ENCODE measurements around the gene MAEA.
"Not testable (repeated sequence)": the region's sequence is repeated elsewhere in the genome, so short reads cannot be mapped to it uniquely, and the experiment has no call there.

MAEA gene

DNA sequence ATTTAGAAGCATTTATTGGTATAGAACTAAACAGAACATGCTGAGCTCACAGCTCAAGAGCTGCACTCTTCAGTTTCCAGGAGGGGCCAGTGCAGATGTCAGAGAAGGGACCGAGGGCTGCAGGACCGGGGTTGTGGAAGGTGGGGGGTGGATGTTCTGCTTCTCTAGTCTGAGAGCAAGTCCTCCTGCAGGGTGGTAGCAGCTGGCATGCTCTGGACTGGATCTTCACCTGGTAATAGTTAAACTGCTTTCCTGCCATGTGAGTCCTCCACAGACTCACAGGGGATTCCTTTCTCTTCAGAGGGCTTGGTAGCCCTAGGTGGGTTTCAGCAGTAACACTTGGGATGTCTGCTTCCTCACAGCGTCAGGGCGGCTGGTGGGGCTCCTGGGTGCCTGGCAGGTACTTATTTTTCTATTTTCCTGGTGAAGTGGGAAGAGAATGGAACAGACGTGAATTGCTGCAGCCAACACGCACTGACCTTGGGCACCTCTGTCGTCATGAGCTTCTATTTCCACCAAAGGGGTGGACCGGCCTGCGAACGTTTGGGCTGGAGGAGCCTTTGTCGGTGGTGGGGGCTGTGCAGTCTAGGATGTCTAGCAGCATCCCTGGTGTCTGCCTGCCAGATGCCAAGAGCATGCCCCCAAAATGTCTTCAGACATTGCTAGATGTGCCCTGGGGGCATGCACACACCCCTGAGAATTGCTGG lies 2.5 kb downstream of the MAEA start:
- DNase-seq (ENCODE audit: low read depth, low spot score), result no peak
- TF ChIP-seq, protein P1, sequence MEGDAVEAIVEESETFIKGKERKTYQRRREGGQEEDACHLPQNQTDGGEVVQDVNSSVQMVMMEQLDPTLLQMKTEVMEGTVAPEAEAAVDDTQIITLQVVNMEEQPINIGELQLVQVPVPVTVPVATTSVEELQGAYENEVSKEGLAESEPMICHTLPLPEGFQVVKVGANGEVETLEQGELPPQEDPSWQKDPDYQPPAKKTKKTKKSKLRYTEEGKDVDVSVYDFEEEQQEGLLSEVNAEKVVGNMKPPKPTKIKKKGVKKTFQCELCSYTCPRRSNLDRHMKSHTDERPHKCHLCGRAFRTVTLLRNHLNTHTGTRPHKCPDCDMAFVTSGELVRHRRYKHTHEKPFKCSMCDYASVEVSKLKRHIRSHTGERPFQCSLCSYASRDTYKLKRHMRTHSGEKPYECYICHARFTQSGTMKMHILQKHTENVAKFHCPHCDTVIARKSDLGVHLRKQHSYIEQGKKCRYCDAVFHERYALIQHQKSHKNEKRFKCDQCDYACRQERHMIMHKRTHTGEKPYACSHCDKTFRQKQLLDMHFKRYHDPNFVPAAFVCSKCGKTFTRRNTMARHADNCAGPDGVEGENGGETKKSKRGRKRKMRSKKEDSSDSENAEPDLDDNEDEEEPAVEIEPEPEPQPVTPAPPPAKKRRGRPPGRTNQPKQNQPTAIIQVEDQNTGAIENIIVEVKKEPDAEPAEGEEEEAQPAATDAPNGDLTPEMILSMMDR (IDR thresholded peaks at IDR 0.05; ENCODE audit: insufficient read depth, low read length, missing control alignments), result no peak
- CTCF ChIA-PET, result interaction anchor here (0.8 to 1.7 kb wide), 4 partner anchors 24 to 161 kb away, joined by 3 to 5 read pairs (median 4); no protein-coding TSS in a partner anchor
- H3K4me3 ChIP-seq (ENCODE audit: low read depth, low read length), result peak overlapping the region; percentile 23
- POLR2A ChIA-PET, result interaction anchor here (1.4 kb wide), 1 partner anchor 17 kb away, joined by 4 read pairs; no protein-coding TSS in a partner anchor

GRCh38 chr4:1292703-1293011 lies 3.0 kb downstream of the MAEA start:
- POLR2A ChIA-PET; DNase-seq (ENCODE audit: low read depth, low spot score); H3K4me3 ChIP-seq (ENCODE audit: low read depth, low read length): not testable (repeated sequence)
- CTCF ChIA-PET, result interaction anchor here (1.7 kb wide), 1 partner anchor 125 kb away, joined by 4 read pairs; no protein-coding TSS in a partner anchor

DNA sequence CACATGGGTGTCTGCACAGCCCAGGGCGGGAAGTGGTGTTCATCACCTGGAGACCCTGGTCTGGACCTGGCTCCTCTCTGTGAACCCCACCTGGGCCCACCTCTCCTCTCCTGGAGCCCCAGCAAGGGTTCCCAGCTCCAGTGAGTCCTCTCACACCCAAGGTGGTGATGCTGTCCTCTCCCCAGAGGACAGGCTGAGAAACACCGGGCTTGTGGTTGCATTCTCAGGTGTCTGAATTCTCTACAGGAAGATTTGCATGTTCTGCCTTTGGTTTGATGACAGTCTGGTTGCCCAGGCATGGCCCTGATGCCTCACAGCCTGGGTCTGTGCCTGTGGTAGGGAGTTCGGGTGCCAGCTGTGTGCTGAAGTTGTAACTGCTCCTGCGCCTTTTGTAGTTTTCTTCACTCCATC lies 3.8 kb downstream of the MAEA start:
- no peak for DNase-seq (ENCODE audit: low read depth, low spot score)
- ChIA-PET CTCF (no interaction called here), POLR2A (no interaction called here)
- TF ChIP-seq, protein P1 (IDR thresholded peaks at IDR 0.05; ENCODE audit: insufficient read depth, low read length, missing control alignments), result no peak
- H3K4me3 ChIP-seq (ENCODE audit: low read depth, low read length), result no peak overlapping the region

GRCh38 chr4:1293991-1294390 lies 4.3 kb downstream of the MAEA start:
- ChIA-PET CTCF (interaction anchor here (1.5 kb wide), 1 partner anchor 163 kb away, joined by 5 read pairs; no protein-coding TSS in a partner anchor), POLR2A (no interaction called here)
- no peak for DNase-seq (ENCODE audit: low read depth, low spot score)
- TF ChIP-seq, protein P1 (IDR thresholded peaks at IDR 0.05; ENCODE audit: insufficient read depth, low read length, missing control alignments), result no peak
- H3K4me3 ChIP-seq (ENCODE audit: low read depth, low read length), result no peak overlapping the region

GRCh38 chr4:1294424-1294823 lies 4.7 kb downstream of the MAEA start:
- no peak for DNase-seq (ENCODE audit: low read depth, low spot score)
- TF ChIP-seq, protein P1 (IDR thresholded peaks at IDR 0.05; ENCODE audit: insufficient read depth, low read length, missing control alignments), result no peak
- POLR2A ChIA-PET, result no interaction called here
- no peak overlapping the region for H3K4me3 ChIP-seq (ENCODE audit: low read depth, low read length)
- CTCF ChIA-PET, result interaction anchor here (0.7 to 1.5 kb wide), 2 partner anchors 26 to 163 kb away, joined by 3 to 5 read pairs; no protein-coding TSS in a partner anchor

GRCh38 chr4:1294891-1295290 lies 5.2 kb downstream of the MAEA start:
- no peak overlapping the region for H3K4me3 ChIP-seq (ENCODE audit: low read depth, low read length)
- CTCF ChIA-PET, result interaction anchor here (0.7 to 1.5 kb wide), 2 partner anchors 27 to 164 kb away, joined by 3 to 5 read pairs; no protein-coding TSS in a partner anchor
- POLR2A ChIA-PET, result no interaction called here
- TF ChIP-seq, protein P1 (IDR thresholded peaks at IDR 0.05; ENCODE audit: insufficient read depth, low read length, missing control alignments), result no peak
- no peak for DNase-seq (ENCODE audit: low read depth, low spot score)

All from AG04449 (cell line).